Measurements from ENCODE around the gene NTN5. TPM values are rescaled to one million over a fixed set of nuclear protein-coding genes. Genes with fewer than 3 reads are reported as not detected.
A peak's percentile ranks its signal among the peaks of the same experiment; 100 is the strongest.

NTN5 gene
- total and polyA plus RNA-seq, 10 of the 15 experiments (the other 5 are each of a cell fraction or from before 2014, with no cell fraction given) = 0.07 to 0.22 TPM; not detected in 8

DNA sequence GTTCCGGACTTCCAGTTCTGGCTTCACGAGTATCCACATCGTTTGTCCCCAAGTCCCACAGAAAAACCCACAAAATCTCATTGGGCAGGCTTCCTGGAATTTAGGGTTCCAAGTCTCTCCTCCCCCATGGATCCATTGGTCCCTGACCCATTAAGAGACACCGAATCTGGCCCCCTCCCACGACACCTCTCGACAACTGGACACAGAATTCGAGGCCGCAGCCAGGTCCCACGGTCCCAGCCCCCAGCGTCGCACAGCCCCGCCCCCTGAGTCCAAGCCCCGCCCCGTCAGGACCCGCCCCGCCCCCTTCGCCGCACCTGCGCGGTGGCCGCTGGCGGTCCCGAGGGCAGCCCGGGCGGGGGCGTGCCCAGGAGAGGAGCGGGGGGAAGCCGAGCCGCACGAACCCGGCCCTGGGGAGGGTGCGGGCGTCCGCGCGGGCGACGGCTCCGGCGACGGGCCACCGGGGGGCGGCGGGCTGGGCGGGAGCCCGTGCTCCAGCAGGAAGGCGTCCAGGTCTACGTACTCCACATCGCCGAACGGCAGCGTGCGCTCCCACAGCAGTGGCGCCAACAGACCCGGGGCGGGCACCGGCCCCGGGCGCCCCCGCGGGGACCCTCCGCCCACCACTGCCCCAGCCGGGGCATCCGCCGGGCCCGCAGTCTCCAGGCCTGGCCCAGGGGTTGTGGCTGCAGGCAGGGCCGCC is 37.4 kb downstream of the NTN5 start:
- Histone ChIP-seq H4K20me1 (ENCODE audit: control insufficient read depth, insufficient read depth) (no peaks in the 10 kb centered on the region), H2AFZ (ENCODE audit: control insufficient read depth, low read depth, low read length) (peak overlapping the region; percentile 64), H3K27me3 (replicated peaks in 1 of 2; ENCODE audit: control insufficient read depth in 2 of 2, insufficient read depth in 2 of 2, low read length in 1 of 2) (no peaks in the 10 kb centered on the region), H3K4me3 (peak overlapping the region; percentile 89), H3K27ac (ENCODE audit: control insufficient read depth, insufficient read depth) (peak overlapping the region; percentile 79), H3K4me2 (ENCODE audit: control insufficient read depth, insufficient read depth) (peak overlapping the region; percentile 92), H3K4me1 (ENCODE audit: control insufficient read depth, insufficient read depth, low read length) (peaks cover 28% of the 10 kb centered on the region), H3K79me2 (ENCODE audit: control insufficient read depth, insufficient read depth, low read length) (peaks cover 5% of the 10 kb centered on the region), H3K9me3 (replicated peaks; ENCODE audit: control insufficient read depth, insufficient read depth, low read length) (no peaks in the 10 kb centered on the region), H3K36me3 (ENCODE audit: control insufficient read depth in 2 of 2, insufficient read depth in 2 of 2, low read length in 1 of 2) (peaks cover 0 to 3% of the 10 kb centered on the region in 2 experiments; a peak in 2 of 4 replicates), H3K9ac (ENCODE audit: control insufficient read depth, insufficient read depth, low read length) (peak overlapping the region; percentile 79)
- ChIA-PET RAD21 (ENCODE audit: unreplicated experiment) (interaction anchor here (2.7 kb wide), 1 partner anchor 11 kb away, joined by 10 read pairs; no protein-coding TSS in a partner anchor), CTCF (interaction anchor here (2.1 to 2.3 kb wide), 2 partner anchors 10 to 12 kb away, joined by 9 to 10 read pairs; partner anchors contain the start of gene CA11), SMC1A (ENCODE audit: uncharacterized antibody, unreplicated experiment) (interaction anchor here (2.8 kb wide), 1 partner anchor 12 kb away, joined by 22 read pairs; no protein-coding TSS in a partner anchor), POLR2A (interaction anchor here (0.6 to 3.3 kb wide), 3 partner anchors 9 to 18 kb away, joined by 5 to 62 read pairs (median 8); partner anchors contain the start of genes RPL18 and SPHK2)
- BruUV-seq (replicated peaks) = no TSS peak
- ATAC-seq (peak; percentile 42), FAIRE-seq (no peak), DNase-seq (ENCODE audit: low read depth, low spot score) (no peak)
- intact Hi-C loops (cut with micrococcal nuclease; ENCODE audit: unreplicated experiment) (loop anchor here (10.0 kb wide), 1 partner anchor 329 kb away; the partner anchor contains the start of gene FTL), in situ Hi-C loops (cut with MboI) (loop anchor here (25.0 kb wide), 1 partner anchor 1252 kb away; the partner anchor contains the start of genes AKT1S1, IL4I1 and TBC1D17)
- WGBS (ENCODE audit: insufficient coverage, insufficient replicate concordance, low lambda C conversion rate, missing lambda C conversion rate) = 2% methylated on average over 24 of the region's 67 CpGs
- TF ChIP-seq JUNB (IDR thresholded peaks at IDR 0.05) (no peak), CBX3 (IDR thresholded peaks at IDR 0.05; ENCODE audit: borderline replicate concordance, low read depth) (no peak), IKZF2 (IDR thresholded peaks at IDR 0.05) (no peak), FOS (IDR thresholded peaks at IDR 0.05; ENCODE audit: borderline replicate concordance, extremely low read depth, insufficient read length) (no peak), CBFB (IDR thresholded peaks at IDR 0.05; ENCODE audit: low read depth) (no peak), RUNX3 (IDR thresholded peaks at IDR 0.05; ENCODE audit: low read length) (no peak), EED (IDR thresholded peaks at IDR 0.05; ENCODE audit: low read depth) (no peak), NFIC (IDR thresholded peaks at IDR 0.05; ENCODE audit: low read depth, low read length) (no peak), EP300 (IDR thresholded peaks at IDR 0.05; ENCODE audit: borderline replicate concordance in 1 of 2, control insufficient read depth in 1 of 2, low read depth in 2 of 2, low read length in 2 of 2) (no peak), NFXL1 (IDR thresholded peaks at IDR 0.05; ENCODE audit: borderline replicate concordance) (peak; percentile 79; the same call in 1 of the 2 replicates), SMARCA5 (IDR thresholded peaks at IDR 0.05) (peak; percentile 51; the same call in 1 of the 2 replicates), DPF2 (IDR thresholded peaks at IDR 0.05) (peak; percentile 82), TAF1 (IDR thresholded peaks at IDR 0.05; ENCODE audit: borderline replicate concordance, low read depth, low read length) (no peak), STAT3 (IDR thresholded peaks at IDR 0.05; ENCODE audit: low read depth, low read length) (no peak), TBL1XR1 (IDR thresholded peaks at IDR 0.05; ENCODE audit: low read depth, low read length) (no peak), SUZ12 (IDR thresholded peaks at IDR 0.05; ENCODE audit: unreplicated experiment) (no peak), STAT1 (conservative IDR thresholded peaks at IDR 0.05) (no peak), EZH2 (IDR thresholded peaks at IDR 0.05; ENCODE audit: borderline replicate concordance, control insufficient read depth, low read depth, low read length) (no peak)
- TF ChIP-seq, protein P1, sequence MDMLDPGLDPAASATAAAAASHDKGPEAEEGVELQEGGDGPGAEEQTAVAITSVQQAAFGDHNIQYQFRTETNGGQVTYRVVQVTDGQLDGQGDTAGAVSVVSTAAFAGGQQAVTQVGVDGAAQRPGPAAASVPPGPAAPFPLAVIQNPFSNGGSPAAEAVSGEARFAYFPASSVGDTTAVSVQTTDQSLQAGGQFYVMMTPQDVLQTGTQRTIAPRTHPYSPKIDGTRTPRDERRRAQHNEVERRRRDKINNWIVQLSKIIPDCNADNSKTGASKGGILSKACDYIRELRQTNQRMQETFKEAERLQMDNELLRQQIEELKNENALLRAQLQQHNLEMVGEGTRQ (IDR thresholded peaks at IDR 0.05; ENCODE audit: borderline replicate concordance, low read depth, low read length) = no peak
- TF ChIP-seq, protein P2, sequence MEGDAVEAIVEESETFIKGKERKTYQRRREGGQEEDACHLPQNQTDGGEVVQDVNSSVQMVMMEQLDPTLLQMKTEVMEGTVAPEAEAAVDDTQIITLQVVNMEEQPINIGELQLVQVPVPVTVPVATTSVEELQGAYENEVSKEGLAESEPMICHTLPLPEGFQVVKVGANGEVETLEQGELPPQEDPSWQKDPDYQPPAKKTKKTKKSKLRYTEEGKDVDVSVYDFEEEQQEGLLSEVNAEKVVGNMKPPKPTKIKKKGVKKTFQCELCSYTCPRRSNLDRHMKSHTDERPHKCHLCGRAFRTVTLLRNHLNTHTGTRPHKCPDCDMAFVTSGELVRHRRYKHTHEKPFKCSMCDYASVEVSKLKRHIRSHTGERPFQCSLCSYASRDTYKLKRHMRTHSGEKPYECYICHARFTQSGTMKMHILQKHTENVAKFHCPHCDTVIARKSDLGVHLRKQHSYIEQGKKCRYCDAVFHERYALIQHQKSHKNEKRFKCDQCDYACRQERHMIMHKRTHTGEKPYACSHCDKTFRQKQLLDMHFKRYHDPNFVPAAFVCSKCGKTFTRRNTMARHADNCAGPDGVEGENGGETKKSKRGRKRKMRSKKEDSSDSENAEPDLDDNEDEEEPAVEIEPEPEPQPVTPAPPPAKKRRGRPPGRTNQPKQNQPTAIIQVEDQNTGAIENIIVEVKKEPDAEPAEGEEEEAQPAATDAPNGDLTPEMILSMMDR (IDR thresholded peaks at IDR 0.05 in 2 of 3, conservative IDR thresholded peaks at IDR 0.05 in 1 of 3; ENCODE audit: control insufficient read depth in 2 of 3, extremely low read depth in 1 of 3, insufficient read depth in 1 of 3, low read depth in 3 of 3, low read length in 3 of 3) = no peak
- TF ChIP-seq, protein P3, sequence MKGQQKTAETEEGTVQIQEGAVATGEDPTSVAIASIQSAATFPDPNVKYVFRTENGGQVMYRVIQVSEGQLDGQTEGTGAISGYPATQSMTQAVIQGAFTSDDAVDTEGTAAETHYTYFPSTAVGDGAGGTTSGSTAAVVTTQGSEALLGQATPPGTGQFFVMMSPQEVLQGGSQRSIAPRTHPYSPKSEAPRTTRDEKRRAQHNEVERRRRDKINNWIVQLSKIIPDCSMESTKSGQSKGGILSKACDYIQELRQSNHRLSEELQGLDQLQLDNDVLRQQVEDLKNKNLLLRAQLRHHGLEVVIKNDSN (IDR thresholded peaks at IDR 0.05; ENCODE audit: borderline replicate concordance, extremely low read length, insufficient read depth, low read depth, low read length) = no peak

Measured in GM12878 (cell line).